Upper lobe of left lung (tissue), 4 donors: ENCODE results near the gene SHC2.

Experiments
- CTCF ChIP-seq, 6 experiments: fragments of 450-650 bp in 4 of 6; fragments of 200-600 bp in 2 of 6; sonication (generic) in 2 of 6; IDR thresholded peaks; one replicate each; pipeline ENCODE4 v1.5.1; 2016 to 2019; ENCODE audit warnings: antibody characterized with exemption in 6 of 6
- POLR2A ChIP-seq, 4 donors: fragments of 450-650 bp; IDR thresholded peaks; one replicate each; pipeline ENCODE4 v1.5.1; 2016 to 2017; ENCODE audit warnings: antibody characterized with exemption in 4 of 4, mild to moderate bottlenecking in 2 of 4

- no peak for TF ChIP-seq CTCF (IDR thresholded peaks at IDR 0.05)
- TF ChIP-seq POLR2A (IDR thresholded peaks at IDR 0.05), result no peak
These were observed 9.0 kb upstream of the SHC2 start for GRCh38 chr19:469833-470232.
